Measurements from ENCODE around the gene CNGB1. TPM values are rescaled to one million over a fixed set of nuclear protein-coding genes. Genes with fewer than 3 reads are reported as not detected.

CNGB1 gene
- total RNA-seq (not detected in 2 replicates), polyA plus RNA-seq (not detected in 2 replicates), polyA minus RNA-seq (ENCODE audit: low replicate concordance) (not detected in 2 replicates)
- not detected in 2 replicates for polyA plus RNA-seq (2012)

DNA sequence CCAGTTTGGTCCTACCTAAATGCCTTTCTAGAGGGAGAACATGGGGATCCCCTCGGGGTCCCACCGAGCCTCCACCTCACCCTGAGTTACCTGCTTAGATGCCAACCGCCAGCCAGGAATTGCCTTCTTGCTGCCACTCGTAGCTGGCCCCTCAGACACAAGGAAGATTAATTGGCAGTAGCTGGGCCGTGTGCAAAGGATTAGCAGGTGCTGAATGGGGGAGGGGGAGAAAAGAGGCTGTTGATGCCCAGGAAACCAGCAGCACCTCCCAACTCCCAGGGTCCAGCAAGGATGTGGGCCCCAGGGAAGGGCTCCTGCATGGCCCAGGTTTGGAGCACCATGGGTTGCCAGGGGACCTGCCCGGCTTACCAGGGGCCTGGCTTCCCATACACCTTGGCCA lies at the start of gene CNGB1:
CNGB1 (minus strand) TSS at position 159 of the 400 bp plus-strand sequence. CDS start 3,842 bp downstream, outside the sequence.
- Histone ChIP-seq H3K79me2 (ENCODE audit: control insufficient read depth, insufficient read depth, low read length) (no peaks in the 10 kb centered on the region), H3K27ac (ENCODE audit: insufficient read depth, low read length) (no peak within 1 kb of the TSS), H3K9me3 (ENCODE audit: control insufficient read depth, insufficient read depth, low read depth, low read length) (no peaks in the 10 kb centered on the region), H3K27me3 (ENCODE audit: control insufficient read depth, insufficient read depth, low read length) (no peaks in the 10 kb centered on the region), H3K9ac (ENCODE audit: insufficient read depth, low read length) (no peak within 1 kb of the TSS), H3K36me3 (ENCODE audit: control insufficient read depth, insufficient read depth, low read length) (no peaks in the 10 kb centered on the region), H3K4me1 (ENCODE audit: control insufficient read depth, extremely low read depth, insufficient read depth, low read length) (no peaks in the 10 kb centered on the region), H4K20me1 (ENCODE audit: control insufficient read depth, extremely low read depth, insufficient read depth, low read length) (no peaks in the 10 kb centered on the region), H3K4me3 (replicated peaks in 1 of 4; ENCODE audit: control extremely low read depth in 1 of 4, insufficient read depth in 1 of 4, low read depth in 3 of 4, low read length in 4 of 4) (no peak within 1 kb of the TSS), H2AFZ (ENCODE audit: low read length) (no peak within 1 kb of the TSS), H3K4me2 (ENCODE audit: extremely low read depth, insufficient read depth, low read length) (no peak within 1 kb of the TSS)
- TF ChIP-seq, protein P1, sequence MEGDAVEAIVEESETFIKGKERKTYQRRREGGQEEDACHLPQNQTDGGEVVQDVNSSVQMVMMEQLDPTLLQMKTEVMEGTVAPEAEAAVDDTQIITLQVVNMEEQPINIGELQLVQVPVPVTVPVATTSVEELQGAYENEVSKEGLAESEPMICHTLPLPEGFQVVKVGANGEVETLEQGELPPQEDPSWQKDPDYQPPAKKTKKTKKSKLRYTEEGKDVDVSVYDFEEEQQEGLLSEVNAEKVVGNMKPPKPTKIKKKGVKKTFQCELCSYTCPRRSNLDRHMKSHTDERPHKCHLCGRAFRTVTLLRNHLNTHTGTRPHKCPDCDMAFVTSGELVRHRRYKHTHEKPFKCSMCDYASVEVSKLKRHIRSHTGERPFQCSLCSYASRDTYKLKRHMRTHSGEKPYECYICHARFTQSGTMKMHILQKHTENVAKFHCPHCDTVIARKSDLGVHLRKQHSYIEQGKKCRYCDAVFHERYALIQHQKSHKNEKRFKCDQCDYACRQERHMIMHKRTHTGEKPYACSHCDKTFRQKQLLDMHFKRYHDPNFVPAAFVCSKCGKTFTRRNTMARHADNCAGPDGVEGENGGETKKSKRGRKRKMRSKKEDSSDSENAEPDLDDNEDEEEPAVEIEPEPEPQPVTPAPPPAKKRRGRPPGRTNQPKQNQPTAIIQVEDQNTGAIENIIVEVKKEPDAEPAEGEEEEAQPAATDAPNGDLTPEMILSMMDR (conservative IDR thresholded peaks at IDR 0.05 in 1 of 2, IDR thresholded peaks at IDR 0.05 in 1 of 2; ENCODE audit: low read depth in 1 of 2, low read length in 2 of 2), result no peak
- no peak for TF ChIP-seq EZH2 (IDR thresholded peaks at IDR 0.05; ENCODE audit: low read length, missing control alignments)
- no peak for DNase-seq (ENCODE audit: low read depth in 2 of 2)

DNA sequence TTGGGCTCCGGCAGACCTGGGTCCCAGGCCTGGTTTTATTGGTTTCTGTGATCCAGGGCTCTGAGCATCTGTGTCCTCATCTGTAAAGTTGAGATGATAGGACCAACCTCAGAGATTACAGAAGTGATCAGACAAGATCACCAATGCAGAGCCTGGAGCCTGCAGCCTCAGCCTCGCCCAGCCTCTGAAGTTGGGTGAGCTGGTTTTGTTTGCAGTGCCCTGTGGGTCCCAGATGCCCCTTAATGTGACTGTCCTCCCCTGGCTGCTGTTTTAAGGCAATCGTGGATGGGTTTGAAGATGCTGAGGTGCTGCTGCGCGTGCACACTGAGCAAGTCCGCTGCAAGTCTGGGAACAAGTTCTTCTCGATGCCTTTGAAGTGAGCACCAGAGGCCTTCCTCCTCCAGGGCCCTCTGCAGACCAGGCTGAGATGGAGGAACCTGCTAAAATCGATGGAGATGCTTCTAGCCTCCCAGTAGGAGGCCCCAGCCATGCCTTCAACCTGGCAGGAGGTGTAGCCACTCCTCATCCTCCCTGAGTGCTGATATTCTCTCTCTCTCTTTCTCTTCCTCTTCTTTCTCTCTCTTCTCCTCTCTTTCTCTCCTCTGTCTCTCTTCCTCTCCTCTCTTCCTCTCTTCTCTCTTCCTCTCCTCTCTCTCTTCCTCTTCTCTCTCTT lies 49.1 kb upstream of the CNGB1 start:
- DNase-seq (ENCODE audit: low read depth in 2 of 2), result no peak
- Histone ChIP-seq H4K20me1 (ENCODE audit: control insufficient read depth, extremely low read depth, insufficient read depth, low read length) (no peaks in the 10 kb centered on the region), H3K9ac (ENCODE audit: insufficient read depth, low read length) (no peak overlapping the region), H3K27me3 (ENCODE audit: control insufficient read depth, insufficient read depth, low read length) (no peaks in the 10 kb centered on the region), H3K27ac (ENCODE audit: insufficient read depth, low read length) (no peak overlapping the region), H3K36me3 (ENCODE audit: control insufficient read depth, insufficient read depth, low read length) (no peaks in the 10 kb centered on the region), H3K79me2 (ENCODE audit: control insufficient read depth, insufficient read depth, low read length) (no peaks in the 10 kb centered on the region), H3K9me3 (ENCODE audit: control insufficient read depth, insufficient read depth, low read depth, low read length) (no peaks in the 10 kb centered on the region), H2AFZ (ENCODE audit: low read length) (no peak overlapping the region), H3K4me1 (ENCODE audit: control insufficient read depth, extremely low read depth, insufficient read depth, low read length) (peaks cover 16% of the 10 kb centered on the region), H3K4me2 (ENCODE audit: extremely low read depth, insufficient read depth, low read length) (no peak overlapping the region), H3K4me3 (replicated peaks in 1 of 4; ENCODE audit: control extremely low read depth in 1 of 4, insufficient read depth in 1 of 4, low read depth in 3 of 4, low read length in 4 of 4) (no peak overlapping the region)
- no peak for TF ChIP-seq EZH2 (IDR thresholded peaks at IDR 0.05; ENCODE audit: low read length, missing control alignments)
- TF ChIP-seq, protein P1 (conservative IDR thresholded peaks at IDR 0.05 in 1 of 2, IDR thresholded peaks at IDR 0.05 in 1 of 2; ENCODE audit: low read depth in 1 of 2, low read length in 2 of 2), result no peak

DNA sequence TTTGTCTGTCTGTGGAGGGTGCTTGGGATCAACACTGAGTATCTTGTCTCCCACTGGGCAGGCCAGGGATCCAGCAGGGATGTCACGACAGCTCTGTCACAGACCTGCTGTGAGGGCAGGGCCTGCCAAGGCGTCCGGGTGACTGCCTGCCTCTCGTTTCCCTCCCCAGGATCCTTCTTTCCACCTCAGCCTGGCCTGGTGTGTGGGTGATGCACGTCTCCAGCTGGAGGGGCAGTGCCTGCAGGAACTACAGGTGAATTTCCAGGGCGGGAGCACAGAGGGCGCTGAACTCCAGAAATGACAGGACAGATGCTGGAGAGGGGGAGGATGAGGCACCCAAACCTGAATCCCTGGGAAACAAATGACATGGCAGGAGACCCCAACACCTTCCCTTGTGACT lies 47.9 kb upstream of the CNGB1 start:
- H3K4me1 ChIP-seq (ENCODE audit: control insufficient read depth, extremely low read depth, insufficient read depth, low read length), result peaks cover 16% of the 10 kb centered on the region
- no peaks in the 10 kb centered on the region for H3K27me3 ChIP-seq (ENCODE audit: control insufficient read depth, insufficient read depth, low read length)
- no peaks in the 10 kb centered on the region for H3K36me3 ChIP-seq (ENCODE audit: control insufficient read depth, insufficient read depth, low read length)
- DNase-seq (ENCODE audit: low read depth in 2 of 2), result no peak
- H3K27ac ChIP-seq (ENCODE audit: insufficient read depth, low read length), result no peak overlapping the region
- H3K9ac ChIP-seq (ENCODE audit: insufficient read depth, low read length), result no peak overlapping the region
- H3K4me2 ChIP-seq (ENCODE audit: extremely low read depth, insufficient read depth, low read length), result no peak overlapping the region
- H3K9me3 ChIP-seq (ENCODE audit: control insufficient read depth, insufficient read depth, low read depth, low read length), result no peaks in the 10 kb centered on the region
- H3K79me2 ChIP-seq (ENCODE audit: control insufficient read depth, insufficient read depth, low read length), result no peaks in the 10 kb centered on the region
- H2AFZ ChIP-seq (ENCODE audit: low read length), result no peak overlapping the region
- no peak overlapping the region for H3K4me3 ChIP-seq (replicated peaks in 1 of 4; ENCODE audit: control extremely low read depth in 1 of 4, insufficient read depth in 1 of 4, low read depth in 3 of 4, low read length in 4 of 4)
- TF ChIP-seq EZH2 (IDR thresholded peaks at IDR 0.05; ENCODE audit: low read length, missing control alignments), result no peak
- TF ChIP-seq, protein P1 (conservative IDR thresholded peaks at IDR 0.05 in 1 of 2, IDR thresholded peaks at IDR 0.05 in 1 of 2; ENCODE audit: low read depth in 1 of 2, low read length in 2 of 2), result no peak
- no peaks in the 10 kb centered on the region for H4K20me1 ChIP-seq (ENCODE audit: control insufficient read depth, extremely low read depth, insufficient read depth, low read length)

Measured in fibroblast of lung (primary cell).